Endothelial cell of umbilical vein (primary cell): Measurements from ENCODE around the gene YIPF1. TPM values are rescaled to one million over a fixed set of nuclear protein-coding genes. Genes with fewer than 3 reads are reported as not detected.

ENCODE experiments used
- BruUV-seq: library from RNA; stranded (reverse); fragments of 400-500 nt; replicated peaks from 2 replicates; lab custom pipeline; 2021; lab: Mats Ljungman, UMichigan
- CTCF ChIA-PET: fragments of 300-600, 350-600 bp; sonication (Branson Sonifier 250); formaldehyde crosslinking; loops from one replicate; lab custom pipeline; 2021; ENCODE audit warnings: antibody characterized with exemption, inconsistent platforms; lab: Charles Lee
- POLR2A ChIA-PET: fragments of 300-600, 350-600 bp; sonication (Branson Sonifier 250); formaldehyde crosslinking; loops from one replicate; lab custom pipeline; 2021; ENCODE audit warnings: antibody characterized with exemption, inconsistent platforms; lab: Charles Lee
- DNase-seq: peaks from one replicate; pipeline ENCODE4 v3.0.0-alpha.2; 2011; ENCODE audit warnings: low read depth, low spot score
- FAIRE-seq: peaks from 2 replicates; lab custom pipeline; 2011; peaks lifted over from hg19 to GRCh38; lab: Jason Lieb, UNC
- H2AFZ ChIP-seq: 2 replicates; pipeline ENCODE4 v1.6.0; 2012; ENCODE audit warnings: low read depth, low read length, control low read depth, inconsistent platforms
- H3K27ac ChIP-seq: 2 replicates; pipeline ENCODE4 v1.5.1; 2011; ENCODE audit warnings: low read depth, mild to moderate bottlenecking, control low read depth, low read length, moderate library complexity; ENCODE audit not compliant: insufficient read depth
- H3K27me3 ChIP-seq, 2 experiments: 2 replicates each; pipeline versions ENCODE4 v1.6.0 to v1.6.1; 2011; ENCODE audit warnings: low read length in 2 of 2, mixed read lengths in 1 of 2; ENCODE audit not compliant: control insufficient read depth in 2 of 2, insufficient read depth in 2 of 2
- H3K36me3 ChIP-seq, 2 experiments: 2 replicates in 1 of 2; 3 replicates in 1 of 2; pipeline ENCODE4 v1.5.1; 2011; ENCODE audit warnings: low read length in 2 of 2, mild to moderate bottlenecking in 1 of 2, moderate library complexity in 1 of 2; ENCODE audit not compliant: control insufficient read depth in 2 of 2, insufficient read depth in 2 of 2; ENCODE audit errors: extremely low read depth in 1 of 2
- H3K4me1 ChIP-seq: 3 replicates; pipeline ENCODE4 v1.5.1; 2011; ENCODE audit warnings: mild to moderate bottlenecking, low read length; ENCODE audit not compliant: control insufficient read depth, insufficient read depth; ENCODE audit errors: extremely low read depth
- H3K4me2 ChIP-seq: 2 replicates; pipeline ENCODE4 v1.6.1; 2011; ENCODE audit warnings: low read length, control low read depth, mixed read lengths; ENCODE audit not compliant: insufficient read depth
- H3K4me3 ChIP-seq, 3 experiments: fragments of 200-600 bp in 1 of 3; sonication (generic), shearing (Covaris generic) in 1 of 3; replicated peaks in 1 of 3; 2 replicates each; pipeline ENCODE4 v1.5.1; 2011 to 2016; ENCODE audit warnings: control low read depth in 3 of 3, low read length in 3 of 3, mild to moderate bottlenecking in 2 of 3, inconsistent platforms in 1 of 3, low read depth in 1 of 3, moderate library complexity in 1 of 3; ENCODE audit not compliant: insufficient read depth in 1 of 3
- H3K79me2 ChIP-seq: 2 replicates; pipeline ENCODE4 v1.6.0; 2012; ENCODE audit warnings: low read length, inconsistent platforms; ENCODE audit not compliant: control insufficient read depth, insufficient read depth
- H3K9ac ChIP-seq: replicated peaks from 2 replicates; pipeline ENCODE3; 2011; ENCODE audit warnings: low read length, control low read depth; ENCODE audit not compliant: insufficient read depth; ENCODE audit errors: extremely low read depth
- H3K9me1 ChIP-seq: replicated peaks from 3 replicates; pipeline ENCODE4 v1.6.0; 2011; ENCODE audit warnings: mild to moderate bottlenecking, low read length; ENCODE audit not compliant: control insufficient read depth, insufficient read depth; ENCODE audit errors: extremely low read depth
- H3K9me3 ChIP-seq: replicated peaks from 2 replicates; pipeline ENCODE4 v1.5.1; 2012; ENCODE audit warnings: low read length, inconsistent platforms; ENCODE audit not compliant: control insufficient read depth, insufficient read depth
- H4K20me1 ChIP-seq: replicated peaks from 2 replicates; pipeline ENCODE3; 2011; ENCODE audit warnings: mild to moderate bottlenecking, low read length; ENCODE audit not compliant: control insufficient read depth, insufficient read depth; ENCODE audit errors: extremely low read depth
- CTCF ChIP-seq, 2 donors: IDR thresholded peaks; 1 replicate in 1 of 2; 2 replicates in 1 of 2; pipeline ENCODE4 v1.5.1; 2011; ENCODE audit warnings: low read length in 2 of 2, mild to moderate bottlenecking in 2 of 2, moderate library complexity in 2 of 2, control low read depth in 1 of 2, inconsistent platforms in 1 of 2, low read depth in 1 of 2; ENCODE audit not compliant: insufficient read depth in 1 of 2; ENCODE audit errors: extremely low read depth in 1 of 2
- FOS ChIP-seq: IDR thresholded peaks from 2 replicates; pipeline ENCODE4 v1.6.1; 2011; ENCODE audit warnings: mild to moderate bottlenecking, low read length, moderate library complexity, borderline replicate concordance; ENCODE audit not compliant: insufficient read depth
- MAX ChIP-seq: IDR thresholded peaks from 2 replicates; pipeline ENCODE4 v1.6.1; 2011; ENCODE audit not compliant: insufficient read depth, insufficient read length
- MYC ChIP-seq: IDR thresholded peaks from one replicate; pipeline ENCODE4 v1.6.1; 2011; ENCODE audit warnings: mild to moderate bottlenecking, low read depth, low read length
- dilution Hi-C: fragments of 300-500 bp; cut with MboI; formaldehyde crosslinking; loops from one replicate; pipeline ENCODE4 v1.15.0; 2019; ENCODE audit warnings: low sequenced_read_pairs; ENCODE audit not compliant: extremely low pct_ligation_motif_present
- intact Hi-C: fragments of 100-400 bp; cut with micrococcal nuclease; formaldehyde crosslinking; loops from one replicate; pipeline ENCODE4 v1.10.0; 2022
- polyA plus RNA-seq, 4 experiments: library from polyadenylated mRNA; depleted of rRNA in 3 of 4; stranded (reverse) in 3 of 4; unstranded in 1 of 4; fragments of >200 nt; gene quantifications; 2 replicates each; pipeline versions ENCODE4 v1.2.1 to v1.2.3, GENCODE V29; 2011 to 2012; ENCODE audit warnings: missing spikeins in 1 of 4
- total RNA-seq: library from RNA; stranded (reverse); gene quantifications from 2 replicates; pipeline ENCODE4 v1.2.3, GENCODE V29; 2021

Gene YIPF1
- total and polyA plus RNA-seq, 2 donors (not counting 3 experiments of a cell fraction or from before 2014, with no cell fraction given), result 14.8 to 26.2 TPM

GRCh38 chr1:53837924-53838653 lies 51.5 kb downstream of the YIPF1 start, which contains the start of gene NDC1:
TSS of gene NDC1 (minus strand) at chr1:53838296. CDS start at chr1:53838261, 35 bp downstream.
- peak within 1 kb of the TSS; percentile 89 for H3K9ac ChIP-seq
- FAIRE-seq, result no peak
- intact Hi-C loops (loop anchor here (1.0 to 2.0 kb wide), 3 partner anchors 51 to 215 kb away; partner anchors contain the start of genes GLIS1, TCEANC2, TMEM59 and YIPF1), dilution Hi-C loops (no loop called here)
- no peaks in the 10 kb centered on the region for H3K36me3 ChIP-seq
- CTCF ChIA-PET, result interaction anchor here (1.9 to 2.1 kb wide), 2 partner anchors 23 to 123 kb away, joined by 4 to 7 read pairs; no protein-coding TSS in a partner anchor
- no peaks in the 10 kb centered on the region for H3K9me1 ChIP-seq
- H2AFZ ChIP-seq, result peak within 1 kb of the TSS; percentile 81
- peak within 1 kb of the TSS; percentile 82 for H3K27ac ChIP-seq
- no TSS peak for BruUV-seq
- H3K4me2 ChIP-seq, result peak within 1 kb of the TSS; percentile 84
- no peaks in the 10 kb centered on the region for H4K20me1 ChIP-seq
- peak; percentile 96 for DNase-seq
- H3K4me3 ChIP-seq, result peak within 1 kb of the TSS; percentile 86 to 97 (median 91)
- POLR2A ChIA-PET, result no interaction called here
- no peaks in the 10 kb centered on the region for H3K9me3 ChIP-seq
- no peak for TF ChIP-seq MAX
- peak; percentile 13 for TF ChIP-seq MYC
- TF ChIP-seq FOS, result no peak
- peak in 1 of 2 donors; percentile 26 for TF ChIP-seq CTCF (IDR thresholded peaks at IDR 0.05; ENCODE audit: extremely low read depth in 1 of 2, insufficient read depth in 1 of 2, low read depth in 1 of 2, low read length in 2 of 2)
- H3K27me3 ChIP-seq, result no peaks in the 10 kb centered on the region
- peaks cover 47% of the 10 kb centered on the region for H3K79me2 ChIP-seq
- peaks cover 5% of the 10 kb centered on the region for H3K4me1 ChIP-seq
